ENCODE results near the gene SLC4A4. TPM values are rescaled to one million over a fixed set of nuclear protein-coding genes. Genes with fewer than 3 reads are reported as not detected.
A peak's percentile ranks its signal among the peaks of the same experiment; 100 is the strongest.

Gene SLC4A4
- total RNA-seq, 1 experiment from 2014 or later = not detected

GRCh38 chr4:71607109-71607508 is 268.3 kb downstream of the SLC4A4 start:
- H3K4me3 Mint-ChIP-seq (ENCODE audit: unreplicated experiment) = no peak overlapping the region
- ChIA-PET CTCF (interaction anchor here (0.6 to 0.7 kb wide), 2 partner anchors 28 to 1367 kb away, joined by 3 read pairs; no protein-coding TSS in a partner anchor), POLR2A (no interaction called here)
- peaks cover 8% of the 10 kb centered on the region for H3K9me3 Mint-ChIP-seq (ENCODE audit: unreplicated experiment)
- no peak for TF ChIP-seq CTCF (IDR thresholded peaks at IDR 0.05; ENCODE audit: unreplicated experiment)
- no peak overlapping the region for H3K27ac Mint-ChIP-seq (ENCODE audit: low read depth, unreplicated experiment)
- no peaks in the 10 kb centered on the region for H3K36me3 Mint-ChIP-seq (ENCODE audit: insufficient read depth, unreplicated experiment)
- DNase-seq (ENCODE audit: unreplicated experiment) = no peak
- no peaks in the 10 kb centered on the region for H3K27me3 Mint-ChIP-seq (ENCODE audit: insufficient read depth, unreplicated experiment)
- intact Hi-C loops (cut with micrococcal nuclease) = no loop called here
- peaks cover 19% of the 10 kb centered on the region for H3K4me1 Mint-ChIP-seq (ENCODE audit: insufficient read depth, unreplicated experiment)
- BruUV-seq (replicated peaks) = no TSS peak

- peak; percentile 85 for DNase-seq (ENCODE audit: unreplicated experiment)
- Mint-ChIP-seq H3K27me3 (ENCODE audit: insufficient read depth, unreplicated experiment) (no peaks in the 10 kb centered on the region), H3K9me3 (ENCODE audit: unreplicated experiment) (peaks cover 8% of the 10 kb centered on the region), H3K27ac (ENCODE audit: low read depth, unreplicated experiment) (peak overlapping the region; percentile 50), H3K36me3 (ENCODE audit: insufficient read depth, unreplicated experiment) (no peaks in the 10 kb centered on the region), H3K4me1 (ENCODE audit: insufficient read depth, unreplicated experiment) (peaks cover 12% of the 10 kb centered on the region), H3K4me3 (ENCODE audit: unreplicated experiment) (no peak overlapping the region)
- CTCF ChIA-PET = interaction anchor here (0.6 to 0.7 kb wide), 3 partner anchors 379 to 1117 kb away, joined by 3 to 4 read pairs (median 4); no protein-coding TSS in a partner anchor
- TF ChIP-seq CTCF (IDR thresholded peaks at IDR 0.05; ENCODE audit: unreplicated experiment) = no peak
- no TSS peak for BruUV-seq (replicated peaks)
- intact Hi-C loops (cut with micrococcal nuclease) = no loop called here
- POLR2A ChIA-PET = interaction anchor here (1.3 kb wide), 1 partner anchor 12 kb away, joined by 4 read pairs; no protein-coding TSS in a partner anchor
Measured at GRCh38 chr4:71607780-71608677, 269.2 kb downstream of the SLC4A4 start.

- peaks cover 12% of the 10 kb centered on the region for H3K4me1 Mint-ChIP-seq (ENCODE audit: insufficient read depth, unreplicated experiment)
- peak overlapping the region; percentile 50 for H3K27ac Mint-ChIP-seq (ENCODE audit: low read depth, unreplicated experiment)
- CTCF ChIA-PET = interaction anchor here (0.6 to 0.7 kb wide), 3 partner anchors 379 to 1116 kb away, joined by 3 to 4 read pairs (median 3); no protein-coding TSS in a partner anchor
- no peak overlapping the region for H3K4me3 Mint-ChIP-seq (ENCODE audit: unreplicated experiment)
- POLR2A ChIA-PET = interaction anchor here (1.3 kb wide), 1 partner anchor 13 kb away, joined by 4 read pairs; no protein-coding TSS in a partner anchor
- no peaks in the 10 kb centered on the region for H3K27me3 Mint-ChIP-seq (ENCODE audit: insufficient read depth, unreplicated experiment)
- intact Hi-C loops (cut with micrococcal nuclease) = no loop called here
- no peak for TF ChIP-seq CTCF (IDR thresholded peaks at IDR 0.05; ENCODE audit: unreplicated experiment)
- H3K9me3 Mint-ChIP-seq (ENCODE audit: unreplicated experiment) = peaks cover 8% of the 10 kb centered on the region
- no TSS peak for BruUV-seq (replicated peaks)
- DNase-seq (ENCODE audit: unreplicated experiment) = no peak
- H3K36me3 Mint-ChIP-seq (ENCODE audit: insufficient read depth, unreplicated experiment) = no peaks in the 10 kb centered on the region
Measured at GRCh38 chr4:71608678-71609071, 269.9 kb downstream of the SLC4A4 start.

- no peaks in the 10 kb centered on the region for H3K27me3 Mint-ChIP-seq (ENCODE audit: insufficient read depth, unreplicated experiment)
- peaks cover 8% of the 10 kb centered on the region for H3K9me3 Mint-ChIP-seq (ENCODE audit: unreplicated experiment)
- no peak overlapping the region for H3K27ac Mint-ChIP-seq (ENCODE audit: low read depth, unreplicated experiment)
- TF ChIP-seq CTCF (IDR thresholded peaks at IDR 0.05; ENCODE audit: unreplicated experiment) = no peak
- H3K4me1 Mint-ChIP-seq (ENCODE audit: insufficient read depth, unreplicated experiment) = peaks cover 12% of the 10 kb centered on the region
- DNase-seq (ENCODE audit: unreplicated experiment) = peak; percentile 42
- BruUV-seq (replicated peaks) = no TSS peak
- no peaks in the 10 kb centered on the region for H3K36me3 Mint-ChIP-seq (ENCODE audit: insufficient read depth, unreplicated experiment)
- intact Hi-C loops (cut with micrococcal nuclease) = no loop called here
- no peak overlapping the region for H3K4me3 Mint-ChIP-seq (ENCODE audit: unreplicated experiment)
- ChIA-PET CTCF (interaction anchor here (0.6 kb wide), 1 partner anchor 959 kb away, joined by 3 read pairs; no protein-coding TSS in a partner anchor), POLR2A (no interaction called here)
Measured at GRCh38 chr4:71609167-71609566, 270.3 kb downstream of the SLC4A4 start.
